GM10266 (cell line): Measurements from ENCODE around the gene TLE4.
A peak's percentile ranks its signal among the peaks of the same experiment; 100 is the strongest.

ENCODE experiments used
- DNase-seq: peaks from one replicate; pipeline ENCODE4 v3.0.0; 2012; ENCODE audit errors: extremely low spot score
- CTCF ChIP-seq: IDR thresholded peaks from 2 replicates; pipeline ENCODE4 v1.5.1; 2012; ENCODE audit warnings: mild to moderate bottlenecking, low read depth; ENCODE audit not compliant: control insufficient read depth, insufficient read depth; ENCODE audit errors: missing control alignments

Gene TLE4

GRCh38 chr9:79572032-79572607, 355 bp downstream of the TLE4 start:
- DNase-seq = peak; percentile 31
- TF ChIP-seq CTCF = no peak

- peak; percentile 60 for DNase-seq
- TF ChIP-seq CTCF = peak; percentile 28
These were observed 1.0 kb downstream of the TLE4 start for GRCh38 chr9:79572608-79573411.

GRCh38 chr9:79573412-79573923, 1.7 kb downstream of the TLE4 start:
- DNase-seq = peak; percentile 11
- TF ChIP-seq CTCF = no peak

- no peak for DNase-seq
- no peak for TF ChIP-seq CTCF
These were observed 2.4 kb downstream of the TLE4 start for GRCh38 chr9:79574136-79574535.

GRCh38 chr9:79574781-79575180, 3.0 kb downstream of the TLE4 start:
- TF ChIP-seq CTCF = no peak
- DNase-seq = no peak

- no peak for TF ChIP-seq CTCF
- no peak for DNase-seq
These were observed 3.8 kb downstream of the TLE4 start for GRCh38 chr9:79575547-79575946.
